ENCODE results near the gene CRISPLD2. TPM values are rescaled to one million over a fixed set of nuclear protein-coding genes. Genes with fewer than 3 reads are reported as not detected.

Gene CRISPLD2
- total RNA-seq, 4 donors from 2014 or later = 19.6 to 319 (median 84.3) TPM

DNA sequence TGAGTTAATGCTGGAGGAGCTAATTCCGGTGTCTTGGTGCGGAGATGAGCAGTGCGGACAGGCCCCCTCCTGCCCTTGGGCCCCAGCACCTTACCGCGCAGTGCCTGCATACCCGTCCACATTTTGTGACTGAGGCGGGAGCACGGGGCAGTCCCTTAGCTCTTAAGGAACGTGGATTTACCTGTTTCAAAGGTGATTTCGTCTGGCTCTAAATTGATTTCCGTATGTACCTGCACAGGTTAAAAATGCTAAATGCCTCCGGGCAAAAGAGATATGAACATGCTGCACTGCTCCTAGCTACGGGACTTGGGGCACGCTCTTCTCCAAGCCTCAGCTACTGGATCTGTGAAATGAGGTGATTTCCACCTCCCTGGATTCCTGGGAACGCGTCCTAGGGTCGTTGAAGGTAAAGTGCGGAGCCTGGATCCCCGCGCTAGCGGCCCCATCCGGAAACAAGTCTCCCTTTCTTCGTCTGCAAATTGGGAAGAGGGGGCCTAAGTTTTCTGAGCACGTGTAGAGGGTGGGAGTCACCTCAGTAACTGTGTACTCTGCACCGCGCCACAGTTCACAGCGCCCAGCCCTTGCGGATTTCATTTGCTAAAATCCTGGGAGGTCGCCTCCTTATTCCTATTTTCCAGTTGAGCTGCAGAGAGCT lies 669 bp upstream of the CRISPLD2 start:
- no peak for DNase-seq
- TF ChIP-seq CTCF (IDR thresholded peaks at IDR 0.05) = no peak
- TF ChIP-seq POLR2A (IDR thresholded peaks at IDR 0.05) = no peak

DNA sequence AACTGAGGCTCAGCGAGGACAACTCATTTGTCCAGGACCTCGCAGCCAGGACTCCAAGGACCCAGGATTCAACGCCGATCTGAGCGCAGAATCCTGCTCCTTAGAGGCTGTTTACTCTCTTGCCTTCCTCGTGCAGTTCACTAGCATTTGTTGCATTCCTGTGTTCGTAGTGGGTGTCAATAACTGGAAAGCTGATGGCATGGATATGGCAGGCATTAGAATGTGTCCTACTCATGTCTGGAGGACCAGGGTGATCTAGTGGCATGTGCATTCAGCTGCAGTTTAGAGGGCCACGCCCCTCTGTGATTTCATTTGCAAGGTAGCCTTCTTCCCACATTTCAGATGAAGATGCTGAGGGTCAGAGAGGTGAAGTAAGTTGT lies 510 bp downstream of the CRISPLD2 start:
- peak overlapping the region; percentile 47 to 92 (median 74) for H3K27ac ChIP-seq
- no peaks in the 10 kb centered on the region for H3K27me3 ChIP-seq
- peak overlapping the region; percentile 37 to 59 (median 44) for H3K4me3 ChIP-seq
- no peaks in the 10 kb centered on the region for H3K9me3 ChIP-seq
- H3K36me3 ChIP-seq = no peaks in the 10 kb centered on the region
- H3K4me1 ChIP-seq = peaks cover 0 to 14% (median 0%) of the 10 kb centered on the region in 4 donors
- TF ChIP-seq POLR2A (IDR thresholded peaks at IDR 0.05) (no peak), CTCF (IDR thresholded peaks at IDR 0.05) (no peak)
- DNase-seq = no peak

More for the DNA sequence above, 669 bp upstream of the CRISPLD2 start:
- peak overlapping the region in 3 of 4 donors; percentile 64 to 92 (median 83) for H3K27ac ChIP-seq
- peak overlapping the region in 1 of 4 donors; percentile 59 for H3K4me3 ChIP-seq
- H3K9me3 ChIP-seq = no peaks in the 10 kb centered on the region
- H3K4me1 ChIP-seq = peaks cover 0 to 14% (median 0%) of the 10 kb centered on the region in 4 donors
- no peaks in the 10 kb centered on the region for H3K27me3 ChIP-seq
- no peaks in the 10 kb centered on the region for H3K36me3 ChIP-seq

DNA sequence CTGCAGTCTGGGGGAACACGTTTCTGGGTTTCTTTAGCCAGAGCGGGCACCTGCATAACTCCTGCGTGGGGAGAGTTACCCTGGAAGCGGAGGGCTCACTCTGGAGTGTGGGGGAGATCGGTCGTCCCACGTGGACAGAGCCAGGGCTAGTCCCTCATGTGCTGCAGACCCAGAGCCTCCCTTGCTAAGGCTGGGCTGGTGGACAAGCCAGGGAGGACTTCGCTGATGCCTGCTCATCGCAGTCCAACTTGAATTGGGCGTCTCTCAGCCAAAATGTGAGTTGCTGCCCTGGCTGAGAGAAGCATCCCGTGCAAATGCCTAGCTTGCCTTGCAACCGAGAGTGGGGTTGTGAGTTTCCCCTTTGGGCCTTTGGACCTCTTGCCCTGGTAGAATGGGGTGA lies 986 bp downstream of the CRISPLD2 start:
- peak overlapping the region; percentile 47 to 92 (median 74) for H3K27ac ChIP-seq
- no peaks in the 10 kb centered on the region for H3K36me3 ChIP-seq
- no peaks in the 10 kb centered on the region for H3K9me3 ChIP-seq
- no peaks in the 10 kb centered on the region for H3K27me3 ChIP-seq
- TF ChIP-seq CTCF (IDR thresholded peaks at IDR 0.05) = no peak
- no peak for TF ChIP-seq POLR2A (IDR thresholded peaks at IDR 0.05)
- peaks cover 0 to 14% (median 0%) of the 10 kb centered on the region in 4 donors for H3K4me1 ChIP-seq
- H3K4me3 ChIP-seq = peak overlapping the region; percentile 37 to 59 (median 44)
- no peak for DNase-seq

DNA sequence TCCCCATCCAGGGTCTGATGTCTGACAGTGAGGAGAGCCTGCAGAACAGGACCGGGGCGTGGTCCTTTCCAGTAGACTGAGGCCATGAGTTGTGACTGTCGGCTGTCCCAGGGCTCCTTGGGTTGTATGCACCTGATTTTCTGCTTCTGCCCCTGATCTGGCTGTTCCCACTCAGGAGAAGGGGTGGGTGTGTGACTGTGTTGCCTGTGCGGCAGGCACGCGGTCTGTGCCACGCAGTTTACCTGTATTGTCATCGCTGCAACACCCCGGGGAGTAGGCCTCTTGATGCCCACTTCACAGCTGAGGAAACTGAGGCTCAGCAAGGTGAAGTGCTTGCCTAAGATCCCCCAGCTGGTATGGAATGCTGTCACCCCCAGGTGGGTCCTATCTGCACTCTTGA lies 1.4 kb downstream of the CRISPLD2 start:
- Histone ChIP-seq H3K27ac (peak overlapping the region; percentile 47 to 92 (median 74)), H3K36me3 (no peaks in the 10 kb centered on the region), H3K9me3 (no peaks in the 10 kb centered on the region), H3K4me1 (peaks cover 0 to 14% (median 0%) of the 10 kb centered on the region in 4 donors), H3K4me3 (peak overlapping the region; percentile 37 to 59 (median 44)), H3K27me3 (no peaks in the 10 kb centered on the region)
- DNase-seq = no peak
- TF ChIP-seq POLR2A (IDR thresholded peaks at IDR 0.05) (no peak), CTCF (IDR thresholded peaks at IDR 0.05) (no peak)

- H3K4me1 ChIP-seq = peaks cover 0 to 14% (median 0%) of the 10 kb centered on the region in 4 donors
- peak overlapping the region; percentile 47 to 92 (median 74) for H3K27ac ChIP-seq
- no peak for DNase-seq
- no peak for TF ChIP-seq CTCF (IDR thresholded peaks at IDR 0.05)
- TF ChIP-seq POLR2A (IDR thresholded peaks at IDR 0.05) = no peak
- H3K36me3 ChIP-seq = no peaks in the 10 kb centered on the region
- H3K4me3 ChIP-seq = peak overlapping the region; percentile 37 to 59 (median 44)
- H3K9me3 ChIP-seq = no peaks in the 10 kb centered on the region
- H3K27me3 ChIP-seq = no peaks in the 10 kb centered on the region
Measured at GRCh38 chr16:84821728-84822689, 2.2 kb downstream of the CRISPLD2 start.

Measured in Peyer's patch (tissue), 4 donors.